Gastroesophageal sphincter (tissue), 4 donors: ENCODE data around the gene MSRB1. TPM values are rescaled to one million over a fixed set of nuclear protein-coding genes. Genes with fewer than 3 reads are reported as not detected.

Experiments
- ATAC-seq: fragments of 150-250 bp; one replicate; pipeline ENCODE4 v1.9.1; 2016; ENCODE audit warnings: mild to moderate bottlenecking, moderate library complexity
- H3K27ac ChIP-seq, 4 donors: fragments of 200-600 bp; sonication (generic) in 3 of 4; 1 replicate in 3 of 4; 2 replicates in 1 of 4; pipeline ENCODE4 v1.5.1; 2016 to 2019
- H3K27me3 ChIP-seq: fragments of 200-600 bp; sonication (generic); one replicate; pipeline ENCODE4 v1.5.1; 2019
- H3K36me3 ChIP-seq, 2 donors: fragments of 200-600 bp; sonication (generic); one replicate each; pipeline ENCODE4 v1.5.1; 2019; ENCODE audit warnings: control low read depth in 1 of 2
- H3K4me1 ChIP-seq, 3 donors: fragments of 200-600 bp; sonication (generic); 1 replicate in 2 of 3; 2 replicates in 1 of 3; pipeline ENCODE4 v1.5.1; 2016 to 2019; ENCODE audit warnings: control low read depth in 2 of 3
- H3K4me3 ChIP-seq, 2 donors: fragments of 200-600 bp; sonication (generic); one replicate each; pipeline ENCODE4 v1.5.1; 2019; ENCODE audit warnings: mild to moderate bottlenecking in 1 of 2, moderate library complexity in 1 of 2
- H3K9me3 ChIP-seq, 3 donors: fragments of 200-600 bp; sonication (generic); one replicate each; pipeline ENCODE4 v1.5.1; 2017 to 2019; ENCODE audit warnings: control low read depth in 2 of 3
- CTCF ChIP-seq, 4 experiments: fragments of 200-600 bp in 2 of 4; fragments of 450-650 bp in 2 of 4; sonication (generic) in 1 of 4; IDR thresholded peaks; one replicate each; pipeline ENCODE4 v1.5.1; 2017 to 2019; ENCODE audit warnings: antibody characterized with exemption in 4 of 4, mild to moderate bottlenecking in 2 of 4, moderate library complexity in 2 of 4
- EP300 ChIP-seq: sonication (generic); formaldehyde crosslinking; IDR thresholded peaks from one replicate; pipeline ENCODE4 v1.6.1; 2017; ENCODE audit warnings: antibody characterized with exemption, mild to moderate bottlenecking
- POLR2A ChIP-seq, 2 donors: fragments of 450-650 bp; IDR thresholded peaks; one replicate each; pipeline ENCODE4 v1.6.1; 2017; ENCODE audit warnings: antibody characterized with exemption in 2 of 2, mild to moderate bottlenecking in 2 of 2, moderate library complexity in 1 of 2
- POLR2AphosphoS5 ChIP-seq: sonication (generic); formaldehyde crosslinking; IDR thresholded peaks from one replicate; pipeline ENCODE4 v1.6.1; 2017; ENCODE audit warnings: antibody characterized with exemption
- WGBS, 2 donors: methylation state at CpG; one replicate each; pipeline ENCODE4 v1.1.5; 2018; ENCODE audit warnings: low coverage in 1 of 2; 5-methylcytosine and 5-hydroxymethylcytosine counted together
- total RNA-seq, 4 donors: library from RNA; depleted of rRNA; stranded (reverse); fragments of >200 nt; gene quantifications; one replicate each; pipeline ENCODE4 v1.1.0, GENCODE V29; 2016

Gene MSRB1
- total RNA-seq, 4 donors from 2014 or later, result 23.8 to 53.7 (median 44.8) TPM

- H3K27me3 ChIP-seq, result peaks cover 80% of the 10 kb centered on the region
- ATAC-seq, result no peak
- no peaks in the 10 kb centered on the region for H3K36me3 ChIP-seq
- WGBS, 2 donors, result 70% methylated on average over 2 of the region's 17 CpGs; no CpG with 5 or more reads in 1 of the 2 donors
- no peak overlapping the region for H3K27ac ChIP-seq
- no peak overlapping the region for H3K4me3 ChIP-seq
- no peaks in the 10 kb centered on the region for H3K4me1 ChIP-seq
- no peaks in the 10 kb centered on the region for H3K9me3 ChIP-seq
- TF ChIP-seq POLR2A (IDR thresholded peaks at IDR 0.05) (no peak), EP300 (no peak), POLR2AphosphoS5 (no peak), CTCF (IDR thresholded peaks at IDR 0.05) (no peak)
Measured at GRCh38 chr16:1907226-1907860, 35.7 kb downstream of the MSRB1 start.

GRCh38 chr16:1906846-1907165 is 36.2 kb downstream of the MSRB1 start:
- TF ChIP-seq EP300 (no peak), POLR2AphosphoS5 (no peak), CTCF (IDR thresholded peaks at IDR 0.05) (no peak), POLR2A (IDR thresholded peaks at IDR 0.05) (no peak)
- Histone ChIP-seq H3K4me3 (no peak overlapping the region), H3K9me3 (no peaks in the 10 kb centered on the region), H3K36me3 (no peaks in the 10 kb centered on the region), H3K4me1 (no peaks in the 10 kb centered on the region), H3K27me3 (peaks cover 80% of the 10 kb centered on the region), H3K27ac (no peak overlapping the region)
- no CpG with 5 or more reads among the region's 5 CpGs for WGBS, 2 donors
- no peak for ATAC-seq

- H3K4me3 ChIP-seq, result no peak overlapping the region
- 60% methylated on average over 14 of the region's 31 CpGs; no CpG with 5 or more reads in 1 of the 2 donors for WGBS, 2 donors
- no peaks in the 10 kb centered on the region for H3K36me3 ChIP-seq
- ATAC-seq, result no peak
- no peak for TF ChIP-seq POLR2A (IDR thresholded peaks at IDR 0.05)
- no peak for TF ChIP-seq EP300
- TF ChIP-seq POLR2AphosphoS5, result no peak
- TF ChIP-seq CTCF (IDR thresholded peaks at IDR 0.05), result no peak
- no peak overlapping the region for H3K27ac ChIP-seq
- no peaks in the 10 kb centered on the region for H3K9me3 ChIP-seq
- no peaks in the 10 kb centered on the region for H3K4me1 ChIP-seq
- H3K27me3 ChIP-seq, result peaks cover 80% of the 10 kb centered on the region
Measured at GRCh38 chr16:1906055-1906845, 36.7 kb downstream of the MSRB1 start.

GRCh38 chr16:1903845-1904840 is 38.9 kb downstream of the MSRB1 start:
- no peak overlapping the region for H3K27ac ChIP-seq
- H3K9me3 ChIP-seq, result no peaks in the 10 kb centered on the region
- no peak for ATAC-seq
- H3K4me3 ChIP-seq, result no peak overlapping the region
- no peaks in the 10 kb centered on the region for H3K4me1 ChIP-seq
- H3K27me3 ChIP-seq, result peaks cover 80% of the 10 kb centered on the region
- 25 to 50% methylated on average over 5 to 8 of the region's 22 CpGs for WGBS, 2 donors
- no peak for TF ChIP-seq EP300
- no peak for TF ChIP-seq POLR2AphosphoS5
- no peak for TF ChIP-seq POLR2A (IDR thresholded peaks at IDR 0.05)
- TF ChIP-seq CTCF (IDR thresholded peaks at IDR 0.05), result no peak
- no peaks in the 10 kb centered on the region for H3K36me3 ChIP-seq
